WERI-Rb-1 (cell line): ENCODE measurements around the gene LOXL4.

Source experiments
- DNase-seq: peaks from one replicate; pipeline ENCODE4 v3.0.0-alpha.2; 2020
- H3K27ac ChIP-seq: fragments of 250-450 bp; sonication (Bioruptor Pico); 2 replicates; pipeline ENCODE4 v1.5.1; 2020; ENCODE audit warnings: mild to moderate bottlenecking, moderate library complexity
- H3K27me3 ChIP-seq: fragments of 250-450 bp; sonication (Bioruptor Pico); 2 replicates; pipeline ENCODE4 v1.5.1; 2021; ENCODE audit warnings: mild to moderate bottlenecking, low read depth, moderate library complexity; ENCODE audit not compliant: insufficient read depth, severe bottlenecking
- H3K36me3 ChIP-seq: fragments of 250-450 bp; sonication (Bioruptor Pico); 2 replicates; pipeline ENCODE4 v1.5.1; 2020; ENCODE audit warnings: mild to moderate bottlenecking, moderate library complexity
- H3K4me3 ChIP-seq: 2 replicates; pipeline ENCODE4 v1.5.1; 2011; ENCODE audit warnings: low read depth, mild to moderate bottlenecking, control low read depth, low read length
- H3K9me3 ChIP-seq: fragments of 250-450 bp; sonication (Bioruptor Pico); 2 replicates; pipeline ENCODE4 v1.5.1; 2021; ENCODE audit warnings: mild to moderate bottlenecking, moderate library complexity; ENCODE audit not compliant: severe bottlenecking
- CTCF ChIP-seq: IDR thresholded peaks from 2 replicates; pipeline ENCODE4 v1.5.1; 2011; ENCODE audit warnings: low read depth, mild to moderate bottlenecking, control low read depth, inconsistent platforms, low read length

The LOXL4 gene

DNA sequence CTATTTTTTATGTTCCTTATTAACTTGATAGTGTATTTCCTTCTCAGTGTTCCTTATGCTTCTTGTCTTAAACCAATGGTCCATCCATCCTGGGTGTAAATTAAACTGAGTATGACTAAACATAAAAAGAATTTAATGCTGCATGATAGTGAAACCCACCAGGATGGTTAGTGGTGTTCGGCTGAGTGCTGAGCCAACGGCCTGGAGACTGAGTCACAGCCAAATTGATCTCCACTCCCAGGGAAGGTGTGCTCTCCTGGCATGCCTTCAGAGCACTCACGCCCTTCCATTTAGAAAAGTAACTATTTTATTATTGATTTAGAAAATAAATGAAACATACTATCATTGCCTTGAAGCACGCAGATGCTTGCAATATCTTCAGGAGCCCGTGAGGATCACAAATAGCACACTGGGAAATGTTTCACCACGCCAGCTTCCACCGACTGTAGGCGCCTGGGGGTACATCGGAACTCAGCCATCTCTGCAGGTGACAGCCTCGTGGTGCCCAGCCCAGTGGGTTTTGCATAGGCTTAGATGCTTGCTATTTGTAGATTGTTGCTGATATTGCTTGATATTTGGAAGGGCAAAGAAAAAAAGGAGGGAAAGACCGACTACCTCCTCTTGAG, 40.0 kb upstream of the LOXL4 start:
- H3K27ac ChIP-seq: peak overlapping the region; percentile 67
- no peaks in the 10 kb centered on the region for H3K27me3 ChIP-seq
- peaks cover 8% of the 10 kb centered on the region for H3K9me3 ChIP-seq
- H3K4me3 ChIP-seq: peak overlapping the region; percentile 39
- H3K36me3 ChIP-seq: no peaks in the 10 kb centered on the region
- DNase-seq: no peak
- TF ChIP-seq CTCF: no peak

- no peaks in the 10 kb centered on the region for H3K36me3 ChIP-seq
- no peak overlapping the region for H3K27ac ChIP-seq
- DNase-seq: no peak
- H3K4me3 ChIP-seq: no peak overlapping the region
- peaks cover 8% of the 10 kb centered on the region for H3K9me3 ChIP-seq
- TF ChIP-seq CTCF: no peak
- H3K27me3 ChIP-seq: no peaks in the 10 kb centered on the region
Measured at GRCh38 chr10:98306501-98306900, 38.5 kb upstream of the LOXL4 start.

- Histone ChIP-seq H3K27ac (no peak overlapping the region; the same call in 1 of the 2 replicates), H3K36me3 (no peaks in the 10 kb centered on the region), H3K9me3 (peaks cover 8% of the 10 kb centered on the region), H3K27me3 (no peaks in the 10 kb centered on the region), H3K4me3 (no peak overlapping the region)
- no peak for DNase-seq
- TF ChIP-seq CTCF: no peak
Measured at GRCh38 chr10:98303569-98303968, 35.6 kb upstream of the LOXL4 start.

DNA sequence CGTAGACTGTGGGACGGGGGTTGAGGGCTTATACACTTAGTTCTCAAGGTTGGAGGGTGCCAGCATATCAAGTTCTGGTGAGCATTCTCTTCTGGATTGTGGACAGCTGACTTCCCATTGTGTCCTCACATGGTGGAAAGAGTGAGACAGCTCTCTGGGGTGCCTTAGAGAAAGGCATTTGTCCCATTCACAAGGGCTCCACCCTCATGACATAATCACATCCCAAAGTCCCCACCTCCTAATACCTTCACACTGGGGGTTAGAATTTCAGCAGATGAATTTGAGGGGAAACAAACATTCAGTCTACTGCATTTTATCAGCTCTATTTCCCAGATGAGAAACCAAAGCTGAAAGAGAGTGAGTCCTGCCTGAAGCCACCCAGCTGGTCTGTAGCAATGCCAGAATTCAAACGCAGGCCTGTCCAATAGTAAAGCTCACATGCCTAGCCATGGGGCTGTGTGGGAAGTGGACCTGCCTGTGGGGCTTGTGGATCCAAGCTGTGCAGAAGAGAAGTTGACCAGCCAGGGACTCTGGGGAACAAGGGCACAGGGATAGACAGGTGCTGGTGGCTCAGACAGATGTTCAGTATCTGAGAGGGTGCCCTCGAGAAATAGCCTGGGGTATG, 34.9 kb upstream of the LOXL4 start:
- H3K27ac ChIP-seq: peak overlapping the region; percentile 58
- peaks cover 8% of the 10 kb centered on the region for H3K9me3 ChIP-seq
- DNase-seq: no peak
- TF ChIP-seq CTCF: no peak
- H3K4me3 ChIP-seq: no peak overlapping the region
- no peaks in the 10 kb centered on the region for H3K36me3 ChIP-seq
- H3K27me3 ChIP-seq: no peaks in the 10 kb centered on the region

GRCh38 chr10:98301664-98302319, 33.8 kb upstream of the LOXL4 start:
- H3K4me3 ChIP-seq: no peak overlapping the region
- DNase-seq: peak; percentile 86
- TF ChIP-seq CTCF: no peak
- no peaks in the 10 kb centered on the region for H3K36me3 ChIP-seq
- peaks cover 8% of the 10 kb centered on the region for H3K9me3 ChIP-seq
- no peaks in the 10 kb centered on the region for H3K27me3 ChIP-seq
- H3K27ac ChIP-seq: peak overlapping the region; percentile 58
